HCT116 (cell line): ENCODE data around the gene ADCY1. TPM values are rescaled to one million over a fixed set of nuclear protein-coding genes. Genes with fewer than 3 reads are reported as not detected.

Source experiments
- ATAC-seq: fragments of 200-7000 bp; cut with Tn5 transposase; 2 replicates; pipeline ENCODE4 v1.9.1; 2020; ENCODE audit warnings: mild to moderate bottlenecking, moderate library complexity
- BruUV-seq: library from RNA; stranded (reverse); fragments of 400-500 nt; replicated peaks from 2 replicates; lab custom pipeline; 2021; lab: Mats Ljungman, UMichigan
- CTCF ChIA-PET: fragments of 300-600 bp; sonication (Branson Sonifier 250); formaldehyde crosslinking; loops from one replicate; lab custom pipeline; 2021; ENCODE audit warnings: antibody characterized with exemption; lab: Charles Lee
- POLR2A ChIA-PET: fragments of 300-600, 350-600 bp; sonication (Branson Sonifier 250); formaldehyde crosslinking; loops from one replicate; lab custom pipeline; 2021; ENCODE audit warnings: antibody characterized with exemption; lab: Charles Lee
- RAD21 ChIA-PET, 2 experiments: fragments of 300-600 bp; sonication (Branson Sonifier 250); formaldehyde crosslinking; loops; one replicate each; lab custom pipeline; 2023; ENCODE audit warnings: low total read pairs in 2 of 2; ENCODE audit not compliant: uncharacterized antibody in 2 of 2, unreplicated experiment in 2 of 2, low non-redundant PET in 1 of 2; lab: Charles Lee
- DNase-seq: peaks from one replicate; pipeline ENCODE4 v3.0.0-alpha.2; 2010; ENCODE audit warnings: low read depth, low spot score
- H2AFZ ChIP-seq: fragments of 200-600 bp; shearing (Covaris generic), sonication (generic); 2 replicates; pipeline ENCODE4 v1.6.1; 2017; ENCODE audit warnings: low read depth, mixed run types, mixed read lengths, antibody characterized with exemption, low read length; ENCODE audit not compliant: poor library complexity, severe bottlenecking
- H3K27ac ChIP-seq: 2 replicates; pipeline ENCODE4 v1.5.1; 2012; ENCODE audit warnings: low read depth, low read length
- H3K27me3 ChIP-seq: fragments of 200-600 bp; sonication (generic); 2 replicates; pipeline ENCODE4 v1.6.1; 2016; ENCODE audit warnings: mixed run types, low read length, mixed read lengths; ENCODE audit not compliant: insufficient read depth
- H3K36me3 ChIP-seq, 2 experiments: fragments of 200-500 bp in 1 of 2; fragments of 200-600 bp in 1 of 2; sonication (Bioruptor generic) in 1 of 2; sonication (generic) in 1 of 2; 2 replicates each; pipeline versions ENCODE4 v1.5.1 to v1.6.1; 2014 to 2016; ENCODE audit warnings: low read length in 2 of 2, inconsistent platforms in 1 of 2, mixed read lengths in 1 of 2, mixed run types in 1 of 2; ENCODE audit not compliant: insufficient read depth in 2 of 2, control insufficient read depth in 1 of 2
- H3K4me1 ChIP-seq, 2 experiments: fragments of 200-600 bp in 1 of 2; sonication (generic) in 1 of 2; 2 replicates each; pipeline versions ENCODE4 v1.5.1 to v1.6.1; 2012 to 2017; ENCODE audit warnings: low read length in 2 of 2, inconsistent platforms in 1 of 2, mild to moderate bottlenecking in 1 of 2, mixed read lengths in 1 of 2, mixed run types in 1 of 2, moderate library complexity in 1 of 2; ENCODE audit not compliant: insufficient read depth in 2 of 2, control insufficient read depth in 1 of 2
- H3K4me2 ChIP-seq: fragments of 200-600 bp; sonication (generic); 2 replicates; pipeline ENCODE4 v1.6.1; 2017; ENCODE audit warnings: mixed run types, low read length, mixed read lengths
- H3K4me3 ChIP-seq, 2 experiments: fragments of 200-600 bp in 1 of 2; sonication (generic) in 1 of 2; replicated peaks in 1 of 2; 2 replicates each; pipeline ENCODE4 v1.5.1; 2011 to 2016; ENCODE audit warnings: low read length in 2 of 2, control low read depth in 1 of 2, low read depth in 1 of 2, mild to moderate bottlenecking in 1 of 2, mixed read lengths in 1 of 2, mixed run types in 1 of 2
- H3K79me2 ChIP-seq: fragments of 200-600 bp; sonication (generic); 2 replicates; pipeline ENCODE4 v1.6.1; 2017; ENCODE audit warnings: mild to moderate bottlenecking, mixed run types, low read length, moderate library complexity, mixed read lengths; ENCODE audit not compliant: insufficient read depth
- H3K9ac ChIP-seq: fragments of 200-600 bp; sonication (generic); 2 replicates; pipeline ENCODE4 v1.6.1; 2016; ENCODE audit warnings: low read length, mixed read lengths
- H3K9me2 ChIP-seq: fragments of 200-600 bp; sonication (generic), shearing (Covaris generic); 2 replicates; pipeline ENCODE4 v1.6.1; 2017; ENCODE audit warnings: mixed run types, mild to moderate bottlenecking, moderate library complexity; ENCODE audit not compliant: insufficient read depth
- H3K9me3 ChIP-seq, 2 experiments: fragments of 200-500 bp in 1 of 2; fragments of 200-600 bp in 1 of 2; sonication (Bioruptor generic) in 1 of 2; sonication (generic) in 1 of 2; 2 replicates each; pipeline ENCODE4 v1.6.1; 2014 to 2017; ENCODE audit warnings: low read length in 2 of 2, mixed read lengths in 2 of 2, inconsistent platforms in 1 of 2, low read depth in 1 of 2, mild to moderate bottlenecking in 1 of 2, mixed run types in 1 of 2, moderate library complexity in 1 of 2; ENCODE audit not compliant: control insufficient read depth in 1 of 2, insufficient read depth in 1 of 2
- H4K20me1 ChIP-seq: fragments of 200-600 bp; sonication (generic), shearing (Covaris generic); 2 replicates; pipeline ENCODE4 v1.6.1; 2017; ENCODE audit warnings: mixed run types, mild to moderate bottlenecking, moderate library complexity; ENCODE audit not compliant: insufficient read depth
- ATF3 ChIP-seq: IDR thresholded peaks from 2 replicates; pipeline ENCODE4 v1.6.1; 2012
- CBX3 ChIP-seq: IDR thresholded peaks from 2 replicates; pipeline ENCODE4 v1.6.1; 2012; ENCODE audit warnings: low read depth
- CEBPB ChIP-seq: IDR thresholded peaks from 2 replicates; pipeline ENCODE4 v1.6.1; 2012; ENCODE audit warnings: low read depth
- EGR1 ChIP-seq: IDR thresholded peaks from 2 replicates; pipeline ENCODE4 v1.6.1; 2012; ENCODE audit warnings: low read depth
- ELF1 ChIP-seq: IDR thresholded peaks from 2 replicates; pipeline ENCODE4 v1.6.1; 2012; ENCODE audit warnings: low read depth, borderline replicate concordance
- EZH2 ChIP-seq: fragments of 200-600 bp; sonication (generic); IDR thresholded peaks from 2 replicates; pipeline ENCODE4 v1.6.1; 2017; ENCODE audit warnings: antibody characterized with exemption, mixed run types
- EZH2phosphoT487 ChIP-seq: fragments of 200-600 bp; IDR thresholded peaks from 2 replicates; pipeline ENCODE4 v1.6.1; 2018; ENCODE audit warnings: antibody characterized with exemption, borderline replicate concordance
- FOSL1 ChIP-seq: IDR thresholded peaks from 2 replicates; pipeline ENCODE4 v1.6.1; 2012; ENCODE audit warnings: low read depth
- MAX ChIP-seq: IDR thresholded peaks from 2 replicates; pipeline ENCODE4 v1.6.1; 2012
- POLR2A ChIP-seq: IDR thresholded peaks from 2 replicates; pipeline ENCODE4 v1.7.0; 2011; ENCODE audit warnings: borderline replicate concordance; ENCODE audit not compliant: insufficient read depth, insufficient read length; ENCODE audit errors: extremely low read depth
- POLR2AphosphoS5 ChIP-seq: IDR thresholded peaks from 2 replicates; pipeline ENCODE4 v1.6.1; 2011; ENCODE audit warnings: mild to moderate bottlenecking, low read depth, low read length, moderate library complexity
- RAD21 ChIP-seq: IDR thresholded peaks from 2 replicates; pipeline ENCODE4 v1.6.1; 2012; ENCODE audit warnings: low read depth, mild to moderate bottlenecking
- REST ChIP-seq: IDR thresholded peaks from 2 replicates; pipeline ENCODE4 v1.6.1; 2012; ENCODE audit warnings: low read depth
- SIN3A ChIP-seq: IDR thresholded peaks from 2 replicates; pipeline ENCODE4 v1.6.1; 2012; ENCODE audit warnings: low read depth
- SP1 ChIP-seq: IDR thresholded peaks from 2 replicates; pipeline ENCODE4 v1.6.1; 2012; ENCODE audit warnings: low read depth
- SRF ChIP-seq: IDR thresholded peaks from 2 replicates; pipeline ENCODE4 v1.6.1; 2012; ENCODE audit warnings: low read depth
- TCF7L2 ChIP-seq: IDR thresholded peaks from 2 replicates; pipeline ENCODE4 v1.7.0; 2011; ENCODE audit warnings: borderline replicate concordance, inconsistent platforms; ENCODE audit not compliant: insufficient read depth, insufficient read length; ENCODE audit errors: extremely low read depth
- ZBTB33 ChIP-seq: IDR thresholded peaks from 2 replicates; pipeline ENCODE4 v1.6.1; 2011; ENCODE audit warnings: mild to moderate bottlenecking, low read length, moderate library complexity; ENCODE audit not compliant: insufficient replicate concordance; ENCODE audit errors: extremely low read depth
- ZFX ChIP-seq: fragments of 450-650 bp; IDR thresholded peaks from 2 replicates; pipeline ENCODE4 v1.6.1; 2017
- ZNF274 ChIP-seq: fragments of 200-500 bp; sonication (Bioruptor generic); IDR thresholded peaks from 2 replicates; pipeline ENCODE4 v1.6.1; 2014; ENCODE audit warnings: mild to moderate bottlenecking, low read depth, low read length, inconsistent platforms
- intact Hi-C: fragments of 100-400 bp; cut with micrococcal nuclease; formaldehyde crosslinking; loops from 2 replicates; pipeline ENCODE4 v1.10.0; 2022
- total RNA-seq: library from RNA; stranded (reverse); gene quantifications from one replicate; pipeline ENCODE4 v1.2.1, GENCODE V29; 2021; ENCODE audit not compliant: unreplicated experiment

The ADCY1 gene
- total RNA-seq, 1 experiment from 2014 or later = 0.05 TPM

- RAD21 ChIA-PET = no interaction called here
- Histone ChIP-seq H3K4me3 (no peak overlapping the region), H3K27ac (no peak overlapping the region), H3K27me3 (peaks cover 6% of the 10 kb centered on the region; the same call in 1 of the 2 replicates), H3K4me1 (no peaks in the 10 kb centered on the region), H3K4me2 (no peak overlapping the region), H3K9ac (no peak overlapping the region), H3K79me2 (no peaks in the 10 kb centered on the region), H4K20me1 (no peaks in the 10 kb centered on the region), H3K9me3 (no peaks in the 10 kb centered on the region), H2AFZ (no peak overlapping the region), H3K9me2 (no peaks in the 10 kb centered on the region), H3K36me3 (no peaks in the 10 kb centered on the region)
- DNase-seq (no peak), ATAC-seq (no peak)
- POLR2A ChIA-PET = no interaction called here
- no TSS peak for BruUV-seq
- intact Hi-C loops = no loop called here
- CTCF ChIA-PET = no interaction called here
- TF ChIP-seq EZH2 (no peak), FOSL1 (no peak), SRF (no peak), EGR1 (no peak), ATF3 (no peak), RAD21 (no peak), REST (no peak), MAX (no peak), ELF1 (no peak), POLR2A (no peak), ZFX (no peak), TCF7L2 (no peak), SP1 (no peak), POLR2AphosphoS5 (no peak), CBX3 (no peak), ZNF274 (no peak), ZBTB33 (no peak), EZH2phosphoT487 (no peak), SIN3A (no peak), CEBPB (no peak)
Observed at GRCh38 chr7:45624392-45624760, 50.2 kb downstream of the ADCY1 start.
